Aorta (tissue), 5 donors: ENCODE measurements around the gene STOML2. TPM values are rescaled to one million over a fixed set of nuclear protein-coding genes. Genes with fewer than 3 reads are reported as not detected.

ENCODE experiments used
- ATAC-seq: fragments of 200-7000 bp; cut with Tn5 transposase; one replicate; pipeline ENCODE4 v1.9.1; 2022; ENCODE audit warnings: moderate library complexity; ENCODE audit not compliant: low FRiP score
- DNase-seq, 2 donors: peaks; one replicate each; pipeline ENCODE4 v3.0.0-alpha.2; 2020
- H3K27ac ChIP-seq, 2 donors: one replicate each; pipeline ENCODE4 v1.5.1; 2013; ENCODE audit warnings: low read length in 2 of 2, mild to moderate bottlenecking in 2 of 2, moderate library complexity in 2 of 2, control low read depth in 1 of 2, inconsistent platforms in 1 of 2, low read depth in 1 of 2
- H3K27me3 ChIP-seq, 2 donors: one replicate each; pipeline ENCODE4 v1.6.1; 2013; ENCODE audit warnings: control low read depth in 1 of 2, low read length in 1 of 2, mild to moderate bottlenecking in 1 of 2, moderate library complexity in 1 of 2; ENCODE audit not compliant: insufficient read depth in 2 of 2, control insufficient read depth in 1 of 2
- H3K36me3 ChIP-seq, 2 donors: one replicate each; pipeline ENCODE4 v1.6.1; 2013; ENCODE audit warnings: control low read depth in 1 of 2, low read length in 1 of 2, mild to moderate bottlenecking in 1 of 2; ENCODE audit not compliant: insufficient read depth in 2 of 2, control insufficient read depth in 1 of 2
- H3K4me1 ChIP-seq, 2 donors: one replicate each; pipeline ENCODE4 v1.6.1; 2013; ENCODE audit warnings: low read length in 2 of 2, control low read depth in 1 of 2, mild to moderate bottlenecking in 1 of 2, moderate library complexity in 1 of 2; ENCODE audit not compliant: insufficient read depth in 2 of 2, control insufficient read depth in 1 of 2
- H3K4me3 ChIP-seq, 2 donors: one replicate each; pipeline ENCODE4 v1.5.1; 2013; ENCODE audit warnings: low read length in 2 of 2, control low read depth in 1 of 2, mild to moderate bottlenecking in 1 of 2
- H3K9me3 ChIP-seq: one replicate; pipeline ENCODE4 v1.6.1; 2013; ENCODE audit warnings: mild to moderate bottlenecking, low read length; ENCODE audit not compliant: control insufficient read depth
- WGBS, 2 donors: extraction: QIAGEN DNeasy Blood & Tissue Kit; methylation state at CpG; one replicate each; pipeline ENCODE4 v1.1.7; 2013; 5-methylcytosine and 5-hydroxymethylcytosine counted together
- intact Hi-C, 2 donors: fragments of 100-400 bp; cut with DNase I; formaldehyde crosslinking; loops; one replicate each; pipeline versions ENCODE4 v1.14.2 to v1.15.0; 2022
- polyA plus RNA-seq, 2 donors: library from polyadenylated mRNA; stranded (reverse); fragments of 200-250 nt; gene quantifications; one replicate each; pipeline ENCODE4 v1.2.3, GENCODE V29; 2013
- total RNA-seq, 2 donors: library from RNA; stranded (reverse); fragmentation: NEBNext Ultra II Directional; extraction: Animal tissue kit (Norgen Biotek cat#: 25700); gene quantifications; one replicate each; pipeline ENCODE4 v1.2.1, GENCODE V29; 2021
- donor health status: healthy with polysubstance abuse.
- donor health status: Bipolar disorder and iron deficiency.
- donor health status: DM: no; HTN: no; CAD: no.
- donor health status: DM: no; HTN: no; CAD: no.
- donor health status: DM: yes; HTN: yes; CAD: no.

The STOML2 gene
- total and polyA plus RNA-seq, 4 donors, result 47.2 to 85.3 (median 61.9) TPM

DNA sequence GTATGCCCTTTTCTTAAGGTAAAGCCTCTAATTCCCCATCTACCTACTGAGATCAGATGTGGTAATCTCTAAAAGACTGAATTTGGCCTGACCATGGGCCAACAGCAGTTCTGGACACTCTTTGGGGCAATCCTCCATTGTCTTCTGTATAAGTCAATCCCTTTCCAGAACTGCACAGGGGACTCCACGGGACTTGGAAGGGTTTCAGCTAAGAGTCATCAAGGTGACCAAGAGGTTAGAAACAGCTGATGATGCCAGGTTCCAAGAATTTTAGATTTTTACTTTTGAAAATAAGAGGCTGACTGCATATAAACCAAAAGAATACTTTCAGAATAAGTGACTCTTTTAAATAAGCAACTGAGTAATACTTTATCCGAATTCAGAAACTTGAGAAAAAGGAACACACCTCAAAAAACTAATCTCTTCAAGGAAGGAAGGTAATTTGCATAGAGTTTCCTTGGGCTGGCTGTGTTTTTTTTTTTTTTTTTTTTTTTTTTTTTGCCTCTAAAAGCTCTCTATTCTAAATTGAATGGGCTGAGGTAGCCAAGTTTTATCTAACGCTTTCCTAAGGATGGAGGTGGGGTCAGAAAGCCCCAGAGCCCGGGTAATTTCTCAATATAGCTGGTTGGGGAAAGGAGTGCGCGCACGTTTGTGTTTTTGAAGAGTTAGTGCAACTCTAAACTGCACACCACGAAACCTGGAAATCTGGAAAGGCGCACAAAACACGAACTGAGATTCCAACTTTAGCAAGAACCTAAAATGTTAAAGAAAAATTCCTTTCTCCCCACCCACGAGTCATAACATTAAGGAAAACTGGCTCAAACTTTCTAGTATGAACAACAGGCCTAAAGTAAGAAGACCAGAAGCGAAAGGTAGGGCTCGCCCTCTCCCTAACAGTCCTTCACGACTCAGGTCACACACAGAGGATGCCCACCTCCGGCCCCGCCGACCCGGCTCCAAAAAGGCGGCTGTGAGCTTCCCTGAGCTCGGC lies 31.8 kb downstream of the STOML2 start:
- no peak for DNase-seq
- Histone ChIP-seq H3K4me1 (peaks cover 0 to 4% of the 10 kb centered on the region in 2 donors), H3K9me3 (no peaks in the 10 kb centered on the region), H3K27ac (peak overlapping the region; percentile 93 to 98), H3K27me3 (no peaks in the 10 kb centered on the region), H3K36me3 (peaks cover 0 to 9% of the 10 kb centered on the region in 2 donors), H3K4me3 (peak overlapping the region; percentile 61 to 93)
- intact Hi-C loops, result loop anchor here (5.0 to 10.0 kb wide), 3 partner anchors 74 to 406 kb away; partner anchors contain the start of gene CCL27 (in 1 of the 2)
- ATAC-seq, result no peak
- 0 to 1% methylated on average over 20 of the region's 20 CpGs for WGBS, 2 donors

GRCh38 chr9:35069020-35069419 lies 33.9 kb downstream of the STOML2 start:
- no peak for DNase-seq
- Histone ChIP-seq H3K27ac (no peak overlapping the region), H3K4me3 (no peak overlapping the region)

GRCh38 chr9:35067056-35067455 lies 35.9 kb downstream of the STOML2 start:
- no peaks in the 10 kb centered on the region for H3K9me3 ChIP-seq
- H3K27ac ChIP-seq, result no peak overlapping the region
- no peaks in the 10 kb centered on the region for H3K27me3 ChIP-seq
- intact Hi-C loops, result no loop called here
- DNase-seq, result no peak
- H3K4me1 ChIP-seq, result peaks cover 0 to 4% of the 10 kb centered on the region in 2 donors
- ATAC-seq, result no peak
- H3K36me3 ChIP-seq, result peaks cover 24 to 33% of the 10 kb centered on the region in 2 donors
- H3K4me3 ChIP-seq, result no peak overlapping the region
- 86 to 87% methylated on average over 1 of the region's 1 CpG for WGBS, 2 donors

More at GRCh38 chr9:35069020-35069419, 33.9 kb downstream of the STOML2 start:
- ATAC-seq, result no peak
- intact Hi-C loops, result no loop called here
- 60 to 69% methylated on average over 4 of the region's 4 CpGs for WGBS, 2 donors
- no peaks in the 10 kb centered on the region for H3K27me3 ChIP-seq
- H3K9me3 ChIP-seq, result no peaks in the 10 kb centered on the region
- peaks cover 12 to 18% of the 10 kb centered on the region in 2 donors for H3K36me3 ChIP-seq
- H3K4me1 ChIP-seq, result peaks cover 0 to 4% of the 10 kb centered on the region in 2 donors

- H3K4me3 ChIP-seq, result no peak overlapping the region
- H3K4me1 ChIP-seq, result no peaks in the 10 kb centered on the region
- no peaks in the 10 kb centered on the region for H3K9me3 ChIP-seq
- H3K27ac ChIP-seq, result no peak overlapping the region
- WGBS, 2 donors, result 89 to 92% methylated on average over 11 of the region's 11 CpGs
- H3K27me3 ChIP-seq, result no peaks in the 10 kb centered on the region
- ATAC-seq (no peak), DNase-seq (no peak)
- peaks cover 39 to 57% of the 10 kb centered on the region in 2 donors for H3K36me3 ChIP-seq
- intact Hi-C loops, result no loop called here
These were observed 42.3 kb downstream of the STOML2 start for GRCh38 chr9:35060548-35061207.

DNA sequence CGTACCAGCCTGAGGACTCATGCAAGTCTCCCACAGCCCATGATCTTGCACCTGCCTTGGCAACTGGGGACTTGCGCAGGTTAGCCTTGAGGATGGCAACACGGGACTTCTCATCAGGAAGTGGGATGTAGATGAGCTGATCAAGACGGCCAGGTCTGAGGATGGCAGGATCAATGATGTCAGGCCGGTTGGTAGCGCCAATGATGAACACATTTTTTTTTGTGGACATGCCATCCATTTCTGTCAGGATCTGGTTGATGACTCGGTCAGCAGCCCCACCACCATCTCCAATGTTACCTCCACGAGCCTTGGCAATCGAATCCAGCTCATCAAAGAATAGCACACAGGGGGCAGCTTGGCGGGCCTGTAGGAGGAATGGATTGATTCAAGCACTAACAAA lies 43.5 kb downstream of the STOML2 start:
- Histone ChIP-seq H3K9me3 (no peaks in the 10 kb centered on the region), H3K27me3 (no peaks in the 10 kb centered on the region), H3K36me3 (peaks cover 31 to 49% of the 10 kb centered on the region in 2 donors), H3K27ac (no peak overlapping the region), H3K4me3 (no peak overlapping the region), H3K4me1 (no peaks in the 10 kb centered on the region)
- ATAC-seq (no peak), DNase-seq (no peak)
- WGBS, 2 donors, result 91 to 93% methylated on average over 10 of the region's 10 CpGs
- intact Hi-C loops, result no loop called here

DNA sequence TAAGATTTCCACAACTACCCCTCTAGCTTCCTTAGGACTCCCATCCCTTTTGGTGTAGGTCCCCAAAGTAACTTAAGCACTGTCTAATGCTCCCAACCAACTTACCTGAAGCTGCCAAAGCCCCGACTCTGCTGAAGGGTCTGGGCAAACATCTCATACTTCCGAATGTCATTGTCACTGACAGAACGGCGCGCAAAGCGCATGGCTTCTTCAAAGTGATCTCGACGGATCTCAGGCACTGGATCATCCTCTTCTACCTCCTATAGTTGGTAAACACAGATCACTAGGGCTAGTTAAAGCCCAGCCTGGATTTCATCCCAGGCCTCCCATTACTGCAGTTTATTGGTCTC lies 45.7 kb downstream of the STOML2 start:
- no peak for ATAC-seq
- Histone ChIP-seq H3K4me1 (no peaks in the 10 kb centered on the region), H3K9me3 (no peaks in the 10 kb centered on the region), H3K4me3 (no peak overlapping the region), H3K27ac (no peak overlapping the region), H3K27me3 (no peaks in the 10 kb centered on the region), H3K36me3 (peaks cover 16 to 34% of the 10 kb centered on the region in 2 donors)
- intact Hi-C loops, result no loop called here
- no peak for DNase-seq
- WGBS, 2 donors, result 97% methylated on average over 8 of the region's 8 CpGs

GRCh38 chr9:35056571-35057270 lies 46.2 kb downstream of the STOML2 start:
- ATAC-seq, result peak; percentile 26
- no peak overlapping the region for H3K27ac ChIP-seq
- DNase-seq, result no peak
- intact Hi-C loops, result no loop called here
- H3K4me3 ChIP-seq, result no peak overlapping the region
- H3K36me3 ChIP-seq, result peaks cover 15 to 31% of the 10 kb centered on the region in 2 donors
- 91% methylated on average over 9 of the region's 9 CpGs for WGBS, 2 donors
- no peaks in the 10 kb centered on the region for H3K4me1 ChIP-seq
- no peaks in the 10 kb centered on the region for H3K9me3 ChIP-seq
- H3K27me3 ChIP-seq, result no peaks in the 10 kb centered on the region

GRCh38 chr9:35054871-35055644 lies 47.9 kb downstream of the STOML2 start:
- DNase-seq, result no peak
- 94% methylated on average over 14 of the region's 14 CpGs for WGBS, 2 donors
- H3K36me3 ChIP-seq, result peaks cover 5 to 16% of the 10 kb centered on the region in 2 donors

More at GRCh38 chr9:35054871-35055644, 47.9 kb downstream of the STOML2 start:
- Histone ChIP-seq H3K4me1 (no peaks in the 10 kb centered on the region), H3K27ac (no peak overlapping the region), H3K9me3 (no peaks in the 10 kb centered on the region), H3K27me3 (no peaks in the 10 kb centered on the region), H3K4me3 (no peak overlapping the region)
- intact Hi-C loops, result loop anchor here in 1 of 2 donors (5.0 kb wide), 1 partner anchor 158 kb away; a partner anchor contains a TSS
- no peak for ATAC-seq
